HepG2 (cell line): Measurements from ENCODE around the gene RUSC1. TPM values are rescaled to one million over a fixed set of nuclear protein-coding genes. Genes with fewer than 3 reads are reported as not detected.
A peak's percentile ranks its signal among the peaks of the same experiment; 100 is the strongest.

ENCODE experiments used
- AGO2 ChIP-seq: fragments of 200-400 bp; formaldehyde crosslinking; optimal IDR thresholded peaks from 2 replicates; pipeline ENCODE3; 2017; ENCODE audit warnings: mild to moderate bottlenecking, low read depth, low read length, moderate library complexity
- FOXC1 ChIP-seq: sonication (generic); formaldehyde crosslinking; IDR thresholded peaks from 2 replicates; pipeline ENCODE4 v1.8.0; 2022; ENCODE audit warnings: mild to moderate bottlenecking, missing genetic modification reagents, borderline replicate concordance
- GATAD2A ChIP-seq: IDR thresholded peaks from 2 replicates; pipeline ENCODE4 v1.6.1; 2016
- HDAC2 ChIP-seq: sonication (generic); formaldehyde crosslinking; IDR thresholded peaks from 2 replicates; pipeline ENCODE4 v1.4.0; 2020; ENCODE audit warnings: missing genetic modification reagents
- LCORL ChIP-seq, 2 experiments: fragments of 450-650 bp in 1 of 2; sonication (generic) in 1 of 2; formaldehyde crosslinking in 1 of 2; IDR thresholded peaks; 2 replicates each; pipeline versions ENCODE4 v1.5.0 to v1.6.1; 2017 to 2020; ENCODE audit warnings: antibody characterized with exemption in 1 of 2, missing genetic modification reagents in 1 of 2
- MED1 ChIP-seq: sonication (generic); formaldehyde crosslinking; IDR thresholded peaks from 2 replicates; pipeline ENCODE4 v1.4.0; 2020; ENCODE audit warnings: missing genetic modification reagents
- MEIS2 ChIP-seq: sonication (generic); formaldehyde crosslinking; IDR thresholded peaks from 2 replicates; pipeline ENCODE4 v1.9.0; 2021; ENCODE audit warnings: mild to moderate bottlenecking, missing genetic modification reagents
- MTA1 ChIP-seq: sonication (generic); formaldehyde crosslinking; IDR thresholded peaks from 2 replicates; pipeline ENCODE4 v1.4.0; 2020; ENCODE audit warnings: missing genetic modification reagents, mild to moderate bottlenecking, borderline replicate concordance
- NFKBIZ ChIP-seq: IDR thresholded peaks from 2 replicates; pipeline ENCODE4 v1.6.1; 2018; ENCODE audit warnings: missing genetic modification reagents, missing compliant biosample characterization
- NR2F6 ChIP-seq, 2 experiments: IDR thresholded peaks; 2 replicates each; pipeline ENCODE4 v1.6.1; 2016; ENCODE audit warnings: antibody characterized with exemption in 1 of 2, mild to moderate bottlenecking in 1 of 2
- PAF1 ChIP-seq: IDR thresholded peaks from 2 replicates; pipeline ENCODE4 v1.6.1; 2016; ENCODE audit warnings: missing genetic modification reagents, missing compliant biosample characterization
- PATZ1 ChIP-seq: sonication (generic); formaldehyde crosslinking; IDR thresholded peaks from 2 replicates; pipeline ENCODE4 v1.4.0; 2020; ENCODE audit warnings: missing genetic modification reagents
- RXRB ChIP-seq: IDR thresholded peaks from 2 replicates; pipeline ENCODE4 v1.6.1; 2016; ENCODE audit warnings: borderline replicate concordance, missing genetic modification reagents, missing compliant biosample characterization
- SOX5 ChIP-seq: IDR thresholded peaks from 2 replicates; pipeline ENCODE4 v1.6.1; 2016; ENCODE audit warnings: borderline replicate concordance
- YEATS4 ChIP-seq: sonication (generic); formaldehyde crosslinking; IDR thresholded peaks from 2 replicates; pipeline ENCODE4 v1.4.0; 2020; ENCODE audit warnings: missing genetic modification reagents, borderline replicate concordance
- ZBTB38 ChIP-seq: sonication (generic); formaldehyde crosslinking; IDR thresholded peaks from 2 replicates; pipeline ENCODE4 v1.5.1; 2020; ENCODE audit warnings: mild to moderate bottlenecking, missing genetic modification reagents
- ZBTB7A ChIP-seq: sonication (generic); formaldehyde crosslinking; IDR thresholded peaks from 2 replicates; pipeline ENCODE4 v1.8.0; 2022; ENCODE audit warnings: mild to moderate bottlenecking, missing genetic modification reagents
- ZKSCAN1 ChIP-seq: fragments of 150-350 bp; IDR thresholded peaks from 2 replicates; pipeline ENCODE4 v1.6.1; 2014; ENCODE audit warnings: low read length
- ZNF275 ChIP-seq: sonication (generic); formaldehyde crosslinking; IDR thresholded peaks from 2 replicates; pipeline ENCODE4 v1.8.0; 2022; ENCODE audit warnings: missing genetic modification reagents, mild to moderate bottlenecking, inconsistent platforms, borderline replicate concordance
- ZNF615 ChIP-seq: sonication (generic); formaldehyde crosslinking; IDR thresholded peaks from 2 replicates; pipeline ENCODE4 v1.5.0; 2020; ENCODE audit warnings: mild to moderate bottlenecking, missing genetic modification reagents, borderline replicate concordance
- ZSCAN21 ChIP-seq: sonication (generic); formaldehyde crosslinking; IDR thresholded peaks from 2 replicates; pipeline ENCODE4 v1.8.0; 2022; ENCODE audit warnings: mild to moderate bottlenecking, missing genetic modification reagents, moderate library complexity, borderline replicate concordance
- polyA plus RNA-seq, 8 experiments: library from polyadenylated mRNA; depleted of rRNA in 3 of 8; stranded (reverse) in 7 of 8; unstranded in 1 of 8; fragments of >200 nt; fragmentation: Illumina TruSeq in 4 of 8; extraction: Trizol in 4 of 8; gene quantifications; 2 replicates each; pipeline versions ENCODE4 v1.2.1 to v1.2.3, GENCODE V29; 2011 to 2016; ENCODE audit warnings: low read depth in 4 of 8, missing spikeins in 1 of 8, mixed read lengths in 1 of 8; ENCODE audit not compliant: insufficient read depth in 1 of 8
- total RNA-seq, 5 experiments: library from RNA; depleted of rRNA; stranded (reverse); fragments of >200 nt; fragmentation: Illumina TruSeq; extraction: Trizol; gene quantifications; 2 replicates each; pipeline ENCODE4 v1.2.3, GENCODE V29; 2016; ENCODE audit warnings: low read depth in 1 of 5
- TF ChIP-seq, protein P1 (sequence below): sonication (generic); formaldehyde crosslinking; IDR thresholded peaks from 2 replicates; pipeline ENCODE4 v1.9.0; 2021; ENCODE audit warnings: missing genetic modification reagents, borderline replicate concordance
- TF ChIP-seq, protein P2 (sequence below): IDR thresholded peaks from 2 replicates; pipeline ENCODE4 v1.6.1; 2012; ENCODE audit warnings: inconsistent platforms
- TF ChIP-seq, protein P3 (sequence below): sonication (generic); formaldehyde crosslinking; IDR thresholded peaks from 2 replicates; pipeline ENCODE4 v1.8.1; 2022; ENCODE audit warnings: low read depth, mild to moderate bottlenecking, missing genetic modification reagents

RUSC1 gene
- total and polyA plus RNA-seq, 2 of the 13 experiments (the other 11 are each of a cell fraction or from before 2014, with no cell fraction given), result 18.7 to 20.4 TPM

GRCh38 chr1:155285631-155286044, 35.1 kb upstream of the RUSC1 start (continued):
- TF ChIP-seq PATZ1 (CRISPR knock-in tag) (peak; percentile 33; the same call in 1 of the 2 replicates), MEIS2 (CRISPR knock-in tag) (peak; percentile 51; the same call in 1 of the 2 replicates), MTA1 (CRISPR knock-in tag) (peak; percentile 24; the same call in 1 of the 2 replicates), YEATS4 (CRISPR knock-in tag) (0 out of 2 replicates have a peak, but pooled peaks have one; percentile 24), ZBTB38 (CRISPR knock-in tag) (peak; percentile 95), ZSCAN21 (CRISPR knock-in tag) (no peak), ZNF275 (CRISPR knock-in tag) (no peak), GATAD2A (peak; percentile 38; the same call in 1 of the 2 replicates), PAF1 (CRISPR knock-in tag) (no peak), ZNF615 (CRISPR knock-in tag) (no peak), AGO2 (peak; percentile 24), ZBTB7A (CRISPR knock-in tag) (peak; percentile 64; the same call in 1 of the 2 replicates), RXRB (peak; percentile 95), ZKSCAN1 (no peak), NR2F6 (IDR thresholded peaks at IDR 0.05) (no peak), NR2F6 (CRISPR knock-in tag; IDR thresholded peaks at IDR 0.05) (0 out of 2 replicates have a peak, but pooled peaks have one; percentile 26), LCORL (IDR thresholded peaks at IDR 0.05) (no peak), LCORL (CRISPR knock-in tag; IDR thresholded peaks at IDR 0.05) (peak; percentile 57; the same call in 1 of the 2 replicates), FOXC1 (CRISPR knock-in tag) (peak; percentile 53; the same call in 1 of the 2 replicates), MED1 (CRISPR knock-in tag) (peak; percentile 57), HDAC2 (CRISPR knock-in tag) (peak; percentile 13; the same call in 1 of the 2 replicates), SOX5 (CRISPR knock-in tag) (no peak), NFKBIZ (CRISPR knock-in tag) (no peak)
- TF ChIP-seq, protein P1, sequence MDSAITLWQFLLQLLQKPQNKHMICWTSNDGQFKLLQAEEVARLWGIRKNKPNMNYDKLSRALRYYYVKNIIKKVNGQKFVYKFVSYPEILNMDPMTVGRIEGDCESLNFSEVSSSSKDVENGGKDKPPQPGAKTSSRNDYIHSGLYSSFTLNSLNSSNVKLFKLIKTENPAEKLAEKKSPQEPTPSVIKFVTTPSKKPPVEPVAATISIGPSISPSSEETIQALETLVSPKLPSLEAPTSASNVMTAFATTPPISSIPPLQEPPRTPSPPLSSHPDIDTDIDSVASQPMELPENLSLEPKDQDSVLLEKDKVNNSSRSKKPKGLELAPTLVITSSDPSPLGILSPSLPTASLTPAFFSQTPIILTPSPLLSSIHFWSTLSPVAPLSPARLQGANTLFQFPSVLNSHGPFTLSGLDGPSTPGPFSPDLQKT (CRISPR knock-in tag), result no peak
- TF ChIP-seq, protein P2, sequence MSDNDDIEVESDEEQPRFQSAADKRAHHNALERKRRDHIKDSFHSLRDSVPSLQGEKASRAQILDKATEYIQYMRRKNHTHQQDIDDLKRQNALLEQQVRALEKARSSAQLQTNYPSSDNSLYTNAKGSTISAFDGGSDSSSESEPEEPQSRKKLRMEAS, result peak; percentile 73
- TF ChIP-seq, protein P3, sequence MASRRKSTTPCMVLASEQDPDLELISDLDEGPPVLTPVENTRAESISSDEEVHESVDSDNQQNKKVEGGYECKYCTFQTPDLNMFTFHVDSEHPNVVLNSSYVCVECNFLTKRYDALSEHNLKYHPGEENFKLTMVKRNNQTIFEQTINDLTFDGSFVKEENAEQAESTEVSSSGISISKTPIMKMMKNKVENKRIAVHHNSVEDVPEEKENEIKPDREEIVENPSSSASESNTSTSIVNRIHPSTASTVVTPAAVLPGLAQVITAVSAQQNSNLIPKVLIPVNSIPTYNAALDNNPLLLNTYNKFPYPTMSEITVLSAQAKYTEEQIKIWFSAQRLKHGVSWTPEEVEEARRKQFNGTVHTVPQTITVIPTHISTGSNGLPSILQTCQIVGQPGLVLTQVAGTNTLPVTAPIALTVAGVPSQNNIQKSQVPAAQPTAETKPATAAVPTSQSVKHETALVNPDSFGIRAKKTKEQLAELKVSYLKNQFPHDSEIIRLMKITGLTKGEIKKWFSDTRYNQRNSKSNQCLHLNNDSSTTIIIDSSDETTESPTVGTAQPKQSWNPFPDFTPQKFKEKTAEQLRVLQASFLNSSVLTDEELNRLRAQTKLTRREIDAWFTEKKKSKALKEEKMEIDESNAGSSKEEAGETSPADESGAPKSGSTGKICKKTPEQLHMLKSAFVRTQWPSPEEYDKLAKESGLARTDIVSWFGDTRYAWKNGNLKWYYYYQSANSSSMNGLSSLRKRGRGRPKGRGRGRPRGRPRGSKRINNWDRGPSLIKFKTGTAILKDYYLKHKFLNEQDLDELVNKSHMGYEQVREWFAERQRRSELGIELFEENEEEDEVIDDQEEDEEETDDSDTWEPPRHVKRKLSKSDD (CRISPR knock-in tag), result peak; percentile 39; the same call in 1 of the 2 replicates
